GM10847 (cell line): Measurements from ENCODE around the gene LIX1L.

Experiments used
- POLR2A ChIP-seq: IDR thresholded peaks from 2 replicates; pipeline ENCODE4 v1.6.1; 2011; ENCODE audit not compliant: insufficient read length; ENCODE audit errors: extremely low read depth

The LIX1L gene

DNA sequence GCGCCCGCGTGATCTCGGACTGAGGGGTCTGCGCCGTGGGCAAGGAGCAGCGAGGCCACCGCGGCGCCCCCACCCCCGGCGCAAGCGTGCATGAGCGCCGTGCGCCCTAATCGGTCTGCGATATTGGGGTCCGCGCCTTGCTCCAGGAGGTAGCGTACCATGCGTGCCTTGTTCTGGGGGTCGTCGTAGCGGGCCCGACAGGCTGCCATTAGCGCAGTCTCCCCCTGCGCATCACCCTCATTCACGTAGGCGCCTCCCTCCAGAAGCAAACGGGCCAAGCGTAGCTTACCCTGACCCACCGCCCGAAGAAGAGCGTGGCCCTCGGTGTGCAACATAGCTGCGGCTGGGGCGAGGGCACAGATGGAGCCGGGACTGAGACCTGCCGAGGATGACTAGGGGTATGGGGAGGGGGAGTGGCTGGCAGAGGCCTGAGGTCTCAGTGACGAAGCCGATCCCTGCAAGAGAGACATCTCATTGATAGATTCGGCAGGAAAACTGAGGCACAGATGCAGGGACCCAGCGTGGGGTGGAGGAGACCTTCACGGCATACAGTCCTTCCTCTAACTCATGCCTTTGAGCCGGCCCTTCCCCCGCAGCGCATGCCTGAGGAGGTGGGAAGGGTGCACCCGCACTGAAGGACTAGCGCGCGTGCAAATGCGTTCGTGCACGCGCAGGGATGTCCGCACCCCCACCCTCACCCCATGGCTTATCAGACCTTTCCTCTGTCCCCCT, 3.8 kb upstream of the LIX1L start:
- no peak for TF ChIP-seq POLR2A

DNA sequence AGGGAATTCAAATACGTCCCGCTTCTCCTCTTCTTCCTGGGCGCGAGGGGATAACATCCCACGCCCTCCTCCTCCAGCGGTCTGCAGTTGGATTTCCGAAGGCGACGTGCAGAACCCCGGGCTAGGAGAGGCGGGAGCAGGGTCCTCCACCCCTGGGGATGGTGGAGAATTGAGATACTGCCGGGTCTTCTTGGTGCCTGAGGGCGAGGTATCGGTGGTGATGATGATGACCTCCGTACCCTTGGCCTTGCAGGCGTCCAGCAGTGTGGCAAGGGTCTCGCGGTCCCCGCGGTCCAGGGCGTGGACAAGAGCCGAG, 3.2 kb upstream of the LIX1L start:
- no peak for TF ChIP-seq POLR2A

DNA sequence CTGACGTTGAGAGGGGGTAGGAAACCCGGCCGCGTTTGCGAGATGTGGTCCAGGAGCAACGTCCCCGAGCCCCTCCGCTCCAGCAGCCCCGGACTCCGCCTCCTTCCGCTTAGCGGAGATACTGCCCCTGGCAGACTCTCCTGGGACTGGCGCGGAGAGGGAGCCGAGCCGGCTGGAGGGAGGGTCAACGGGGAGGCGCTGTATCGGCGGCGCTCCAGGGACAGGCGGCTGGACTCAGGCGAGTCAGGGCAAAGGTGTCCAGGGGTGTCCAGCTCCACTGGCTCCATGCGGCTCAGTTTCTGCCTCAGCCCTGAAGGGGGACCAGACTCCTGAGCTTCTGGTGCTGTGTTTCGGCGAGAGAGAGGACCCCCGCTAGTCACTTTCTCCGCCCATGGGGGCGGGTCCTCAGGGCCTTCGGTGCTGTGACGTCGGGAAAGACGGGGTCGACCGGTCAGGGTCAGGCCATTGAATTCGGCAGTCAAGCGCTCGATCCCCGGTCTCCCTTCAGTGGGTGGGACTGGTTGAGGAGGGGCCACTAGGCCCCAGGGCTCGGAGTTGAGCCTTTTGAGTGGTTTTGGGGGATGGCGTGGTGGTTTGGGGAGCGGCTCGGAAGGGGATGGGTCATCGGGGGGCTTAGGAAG, 2.8 kb upstream of the LIX1L start:
- no peak for TF ChIP-seq POLR2A

DNA sequence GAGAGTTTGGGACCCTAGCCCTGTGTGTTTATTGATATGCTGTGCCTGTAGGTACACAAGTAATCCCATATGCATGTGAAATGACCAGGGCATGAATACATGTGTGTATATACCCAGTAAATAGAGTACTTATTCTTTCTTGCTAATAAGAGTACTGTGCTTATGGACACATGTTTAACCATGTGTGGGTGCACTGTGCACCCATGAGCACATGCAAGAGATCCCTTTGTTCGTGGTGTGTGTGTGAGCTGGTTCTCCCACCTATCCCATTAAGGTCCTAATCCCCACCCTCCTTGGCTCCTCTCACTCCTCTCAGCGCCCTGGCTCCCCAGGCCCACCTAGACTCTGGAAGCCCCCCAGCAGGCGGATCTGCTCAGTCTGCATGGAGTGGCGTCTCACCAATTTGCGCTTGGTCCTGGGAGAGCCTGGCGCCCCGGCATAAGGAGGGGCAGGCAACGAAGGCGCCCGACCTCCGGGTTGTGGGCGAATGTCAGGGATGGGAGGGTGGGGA, 2.2 kb upstream of the LIX1L start:
- no peak for TF ChIP-seq POLR2A

DNA sequence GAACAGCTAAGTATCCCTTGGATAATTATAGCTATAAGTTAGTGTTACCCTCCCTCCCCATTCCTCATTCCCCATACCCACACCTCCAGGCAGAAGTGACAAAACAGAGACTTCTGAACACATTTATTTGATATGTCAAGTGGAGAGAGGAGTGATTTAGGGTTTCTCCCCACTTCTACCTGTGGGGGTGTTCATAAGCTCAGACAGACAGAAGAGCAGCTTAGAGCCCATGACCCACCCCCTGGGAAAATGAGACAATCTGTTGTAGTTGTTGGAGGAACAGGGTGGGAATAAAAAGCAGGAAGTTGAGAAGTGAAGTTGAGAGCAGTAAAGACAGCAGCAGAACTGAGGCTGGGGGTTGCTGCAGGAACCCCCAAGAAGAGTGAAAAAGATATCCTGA, 1.5 kb upstream of the LIX1L start:
- TF ChIP-seq POLR2A = no peak

DNA sequence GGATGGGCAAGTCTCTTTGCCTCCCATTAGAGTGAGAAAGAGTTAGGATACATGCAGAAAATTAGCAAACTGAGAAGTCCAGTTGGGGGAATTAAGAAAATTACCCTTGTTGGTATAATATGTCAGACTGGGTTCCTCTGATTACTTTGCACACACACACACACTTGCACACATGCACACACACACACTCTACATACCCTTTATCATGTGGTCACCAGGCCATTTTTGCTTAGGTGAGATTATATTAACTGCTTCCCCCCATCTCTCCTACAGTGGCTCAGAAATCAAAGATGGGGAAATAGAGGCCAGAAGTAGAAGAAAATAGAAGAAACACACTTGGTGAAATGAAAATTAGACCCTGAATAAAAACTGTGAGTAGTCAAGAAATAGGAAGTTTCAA, 917 bp upstream of the LIX1L start:
- TF ChIP-seq POLR2A = no peak

DNA sequence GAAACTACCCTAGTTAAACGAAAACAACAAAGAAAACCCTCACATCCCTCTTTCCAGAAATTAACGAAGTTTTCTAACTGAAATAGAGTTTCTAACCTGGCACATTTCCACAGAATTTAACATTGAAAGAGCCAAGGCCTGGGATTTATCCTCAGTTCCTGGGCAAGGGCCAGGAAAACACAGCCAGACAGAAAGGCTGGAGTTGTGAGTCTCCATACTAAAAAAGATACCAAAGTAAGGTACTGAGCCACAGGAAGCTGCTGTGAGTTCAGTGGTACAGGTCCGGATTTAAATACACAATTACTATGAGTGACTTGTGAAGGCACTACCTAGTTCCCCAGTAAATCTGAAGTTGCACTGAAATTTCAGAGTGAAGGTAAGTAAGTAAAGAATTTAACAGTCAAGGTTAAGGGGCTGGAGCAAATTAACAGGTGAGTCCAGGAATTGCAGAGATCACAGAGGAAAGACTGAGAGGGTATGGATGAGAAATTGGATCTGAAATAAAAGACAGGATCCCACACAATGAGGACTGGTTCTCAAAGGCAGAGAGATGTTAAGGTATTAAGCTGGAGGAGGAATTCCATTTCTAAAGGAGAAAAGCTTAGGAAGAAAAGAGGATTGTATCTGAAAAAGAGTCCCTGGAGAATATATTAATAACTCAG, 905 bp downstream of the LIX1L start:
- TF ChIP-seq POLR2A = no peak

DNA sequence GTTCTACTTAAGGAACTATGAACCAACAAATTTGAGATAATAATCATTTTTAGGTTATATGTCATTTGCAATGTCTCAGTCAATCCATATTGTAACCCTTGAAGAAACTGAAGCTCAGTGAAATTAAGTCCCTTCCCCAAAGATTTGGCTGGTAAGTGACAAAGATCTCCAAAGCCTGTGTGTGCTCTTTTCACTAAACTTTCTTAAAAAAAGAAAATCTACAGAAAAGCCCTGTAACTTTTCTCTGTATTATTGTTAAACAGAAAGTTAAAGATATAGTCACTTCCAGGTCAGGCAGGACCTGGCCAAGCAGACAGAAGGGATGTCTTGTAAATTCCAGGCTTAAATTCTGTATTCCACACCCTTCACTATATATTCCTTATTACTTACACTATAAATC, 1.5 kb downstream of the LIX1L start:
- TF ChIP-seq POLR2A = no peak

DNA sequence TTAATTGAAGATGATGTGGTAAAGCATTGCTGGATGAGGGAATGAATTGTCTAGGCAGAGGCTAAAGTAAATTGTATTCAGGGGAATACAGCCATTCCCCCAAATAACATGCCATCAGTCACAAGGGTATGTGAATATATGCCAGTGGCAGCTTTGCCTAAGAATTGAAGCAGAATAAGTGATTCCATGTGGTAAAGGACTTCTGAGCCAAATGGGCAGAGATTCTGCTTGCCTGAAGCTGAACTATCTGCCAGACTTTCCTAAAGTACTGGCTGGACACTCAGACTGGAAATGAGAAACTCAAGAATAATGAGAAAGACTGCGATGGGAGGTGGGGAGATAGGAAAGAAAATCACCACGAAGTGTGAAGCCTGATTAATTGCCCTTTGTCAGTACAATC, 2.4 kb downstream of the LIX1L start:
- no peak for TF ChIP-seq POLR2A

DNA sequence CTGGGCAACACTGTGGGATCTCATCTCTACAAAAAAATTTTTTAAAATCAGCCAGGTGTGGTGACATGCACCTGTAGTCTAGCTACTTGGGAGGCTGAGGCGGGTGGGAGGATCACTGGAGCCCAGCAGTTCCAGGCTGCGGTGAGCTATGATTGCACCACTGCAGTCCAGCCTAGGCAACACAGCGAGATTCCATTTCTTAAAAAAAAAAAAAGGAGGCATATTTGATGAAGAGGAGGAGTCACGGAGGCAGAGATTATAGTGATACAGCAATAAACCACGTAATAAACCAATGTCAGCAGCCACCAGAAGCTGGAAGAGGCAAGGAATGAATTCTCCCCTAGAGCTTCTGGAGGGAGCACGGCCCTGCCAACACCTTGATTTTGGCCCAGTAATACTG, 4.0 kb downstream of the LIX1L start:
- TF ChIP-seq POLR2A = no peak

DNA sequence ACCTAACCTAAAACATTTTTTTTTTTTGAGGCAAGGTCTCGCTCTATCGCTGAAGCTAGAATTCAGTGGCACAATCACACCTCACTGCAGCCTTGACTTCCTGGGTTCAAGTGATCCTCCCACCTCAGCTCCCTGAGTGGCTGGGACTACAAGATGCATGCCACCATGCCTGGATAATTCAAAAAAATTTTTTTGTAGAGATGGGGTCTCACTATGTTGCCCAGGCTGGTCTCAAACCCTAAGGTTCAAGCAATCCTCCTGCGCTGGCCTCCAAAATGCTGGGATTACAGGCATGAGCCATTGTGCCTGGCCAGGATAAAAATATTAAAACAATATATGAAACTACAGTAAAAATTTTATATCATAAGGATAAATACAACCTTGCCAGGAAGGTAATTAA, 4.9 kb downstream of the LIX1L start:
- no peak for TF ChIP-seq POLR2A

DNA sequence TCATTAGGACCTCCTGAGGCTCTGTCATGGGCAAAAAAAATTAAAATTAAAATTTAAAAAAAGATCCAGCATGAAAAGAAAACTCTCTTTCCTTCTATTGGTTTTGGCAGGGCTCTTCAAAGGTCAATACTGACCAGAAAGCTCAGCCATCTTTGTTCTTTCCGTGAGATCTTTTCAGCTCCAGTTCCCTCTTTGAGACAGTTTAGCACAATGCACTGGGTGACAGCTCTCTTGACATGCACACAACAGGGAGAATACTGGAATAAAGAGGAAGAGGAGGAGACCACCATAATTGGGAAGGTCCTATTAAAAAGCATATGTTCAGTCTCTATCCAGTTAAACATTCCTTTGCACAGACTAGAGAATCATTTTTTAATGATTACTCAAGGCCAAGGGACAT, 6.3 kb downstream of the LIX1L start:
- no peak for TF ChIP-seq POLR2A

DNA sequence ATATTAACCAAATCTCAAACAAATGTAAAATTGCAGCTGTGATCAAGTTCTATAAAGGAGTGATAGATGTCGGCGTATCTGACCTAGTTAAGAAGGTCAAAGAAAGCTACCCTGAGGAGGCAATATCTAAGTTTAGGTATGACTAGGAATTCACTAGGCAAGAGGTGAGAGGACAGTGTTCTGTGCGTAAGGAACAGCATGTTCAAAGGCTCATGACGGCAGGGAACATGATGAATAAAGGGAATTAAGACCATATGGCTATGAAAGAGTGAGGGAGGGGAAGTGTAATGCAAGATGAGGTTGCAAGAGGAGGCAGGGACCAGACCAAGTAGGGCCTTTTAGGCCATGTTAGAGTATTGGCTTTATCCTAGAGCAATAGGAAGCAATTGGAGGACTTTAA, 8.6 kb downstream of the LIX1L start:
- TF ChIP-seq POLR2A = no peak

DNA sequence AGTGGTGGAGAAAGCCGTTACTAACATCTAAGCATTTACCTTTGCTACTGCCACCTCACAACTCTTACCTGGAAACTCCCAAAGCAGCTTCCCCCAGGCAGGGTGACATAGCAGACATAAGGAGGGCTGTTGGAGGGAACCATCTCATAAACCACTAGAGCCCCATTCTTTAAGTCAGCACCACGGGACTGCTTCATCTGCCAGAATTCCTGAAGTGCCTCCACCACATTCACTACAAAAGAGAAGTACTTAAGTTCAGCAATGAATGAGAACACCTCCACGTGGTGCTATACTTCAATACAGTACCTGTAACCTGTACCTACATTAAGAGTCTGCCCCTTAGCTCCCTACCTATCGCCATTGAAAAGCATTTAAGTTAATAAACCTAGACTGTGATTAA, 10.3 kb downstream of the LIX1L start:
- no peak for TF ChIP-seq POLR2A

DNA sequence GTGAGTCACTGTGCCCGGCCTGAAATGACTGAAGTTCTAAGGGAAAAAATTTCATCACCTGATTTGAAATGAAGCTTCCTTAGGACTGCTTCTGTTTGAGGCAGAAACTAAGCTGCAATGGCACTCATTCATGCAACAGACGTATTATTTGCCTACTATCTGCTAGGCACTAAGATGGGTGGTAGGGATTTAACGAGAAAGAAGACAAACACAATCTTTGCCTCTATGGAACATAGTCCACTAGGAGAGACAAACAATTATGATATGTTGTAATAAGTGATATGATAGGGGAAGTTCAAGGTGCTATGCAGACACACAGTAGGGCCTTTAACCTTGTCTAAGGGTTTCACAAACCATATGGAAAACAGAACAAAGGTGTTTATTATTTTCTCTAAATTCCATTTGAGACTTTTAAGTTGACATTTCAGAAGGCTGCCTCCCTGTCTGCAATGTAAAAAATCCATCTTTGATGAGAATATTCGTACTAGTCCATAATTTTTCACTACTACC, 11.3 kb downstream of the LIX1L start:
- TF ChIP-seq POLR2A = no peak

DNA sequence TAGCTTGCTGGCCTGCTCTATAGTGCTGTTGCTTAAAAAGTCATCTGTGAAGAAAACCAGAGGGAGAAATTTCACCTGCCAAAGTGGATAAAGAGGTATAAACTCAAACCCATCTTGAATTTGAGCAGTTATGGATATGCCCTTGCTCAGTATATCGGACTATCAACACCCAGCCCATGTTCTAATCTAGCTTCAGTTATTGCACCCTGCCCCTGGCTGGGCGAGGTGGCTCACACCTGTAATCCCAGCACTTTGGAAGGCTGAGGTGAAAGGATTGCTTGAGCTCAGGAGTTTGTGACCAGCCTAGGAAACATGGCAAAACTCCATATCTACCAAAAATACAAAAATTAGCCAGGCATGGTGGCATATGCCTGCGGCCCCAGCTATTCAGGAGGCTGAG, 13.3 kb downstream of the LIX1L start:
- TF ChIP-seq POLR2A = no peak
